HG02870 (cell line): ENCODE results near the gene TLCD1.
"Not testable (repeated sequence)": the region's sequence is repeated elsewhere in the genome, so short reads cannot be mapped to it uniquely, and the experiment has no call there.

ENCODE experiments used
- ATAC-seq: cut with Tn5 transposase; IDR thresholded peaks from one replicate; pipeline ENCODE4 v1.9.1; 2021; ENCODE audit warnings: mild to moderate bottlenecking, moderate library complexity; ENCODE audit not compliant: unreplicated experiment

TLCD1 gene

GRCh38 chr17:28729950-28730330 lies 3.9 kb upstream of the TLCD1 start:
- ATAC-seq = no peak

- ATAC-seq = peak; percentile 30
Measured at GRCh38 chr17:28728364-28729200, 2.5 kb upstream of the TLCD1 start, which contains the start of gene NEK8. NEK8 (plus strand) TSS chr17:28728788; CDS start chr17:28728814, 26 bp downstream.

- ATAC-seq = peak; percentile 34
Measured at GRCh38 chr17:28726627-28727491, 826 bp upstream of the TLCD1 start.

- ATAC-seq = no peak
Measured at GRCh38 chr17:28725660-28726225, 290 bp downstream of the TLCD1 start.

- ATAC-seq = no peak
Measured at GRCh38 chr17:28725166-28725659, 820 bp downstream of the TLCD1 start.

- ATAC-seq = no peak
Measured at GRCh38 chr17:28724500-28725165, 1.4 kb downstream of the TLCD1 start.

- not testable (repeated sequence) for ATAC-seq
Measured at GRCh38 chr17:28723836-28724499, 2.1 kb downstream of the TLCD1 start.

- ATAC-seq = no peak
Measured at GRCh38 chr17:28723159-28723835, 2.7 kb downstream of the TLCD1 start.

- no peak for ATAC-seq
Measured at GRCh38 chr17:28722417-28723158, 3.4 kb downstream of the TLCD1 start.

- not testable (repeated sequence) for ATAC-seq
Measured at GRCh38 chr17:28720997-28721329, 5.1 kb downstream of the TLCD1 start.

GRCh38 chr17:28720247-28720996 lies 5.6 kb downstream of the TLCD1 start:
- ATAC-seq = no peak

- no peak for ATAC-seq
Measured at GRCh38 chr17:28719021-28719433, 7.0 kb downstream of the TLCD1 start.

- no peak for ATAC-seq
Measured at GRCh38 chr17:28718333-28719020, 7.6 kb downstream of the TLCD1 start.

GRCh38 chr17:28717578-28718332 lies 8.3 kb downstream of the TLCD1 start, which contains the start of gene RAB34:
RAB34 (minus strand) TSS chr17:28717868; CDS start chr17:28717266, 602 bp downstream.
- no peak for ATAC-seq

- no peak for ATAC-seq
Measured at GRCh38 chr17:28716740-28717577, 9.1 kb downstream of the TLCD1 start.

GRCh38 chr17:28715217-28715616 lies 10.8 kb downstream of the TLCD1 start:
- ATAC-seq = no peak
